ENCODE results near the gene PCDHA2.
A peak's percentile ranks its signal among the peaks of the same experiment; 100 is the strongest.
"Not testable (repeated sequence)": the region's sequence is repeated elsewhere in the genome, so short reads cannot be mapped to it uniquely, and the experiment has no call there.

Gene PCDHA2

DNA sequence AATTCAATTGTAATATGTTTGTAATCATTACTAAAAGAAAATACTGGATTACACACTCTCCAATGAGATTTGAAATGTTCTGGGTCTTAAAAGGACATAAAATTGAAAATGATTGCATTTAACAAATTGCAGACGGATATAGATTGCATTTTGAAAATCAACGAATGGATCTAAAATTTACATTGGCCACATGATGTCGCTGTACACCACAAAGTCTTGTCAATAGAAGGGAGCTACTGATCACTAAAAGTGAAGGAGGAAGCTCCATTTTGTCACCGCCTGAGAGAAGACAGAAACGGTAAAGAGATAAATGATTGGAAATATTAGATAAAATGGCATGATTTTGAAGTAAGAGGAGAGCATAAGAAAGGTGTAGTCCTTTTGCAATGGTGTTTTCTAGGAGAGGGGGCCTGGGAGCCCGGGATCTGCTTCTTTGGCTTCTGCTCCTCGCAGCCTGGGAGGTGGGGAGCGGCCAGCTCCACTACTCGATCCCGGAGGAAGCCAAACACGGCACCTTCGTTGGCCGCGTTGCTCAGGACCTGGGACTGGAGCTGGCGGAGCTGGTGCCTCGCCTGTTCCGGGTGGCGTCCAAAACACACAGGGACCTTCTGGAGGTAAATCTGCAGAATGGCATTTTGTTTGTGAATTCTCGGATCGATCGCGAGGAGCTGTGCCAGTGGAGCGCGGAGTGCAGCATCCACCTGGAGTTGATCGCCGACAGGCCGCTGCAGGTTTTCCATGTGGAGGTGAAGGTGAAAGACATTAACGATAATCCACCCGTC is 8.6 kb upstream of the PCDHA2 start, which contains the start of gene PCDHA1:
TSS of gene PCDHA1 (plus strand) at position 236 of the 782 bp plus-strand sequence.
- DNase-seq = no peak
- TF ChIP-seq, protein P1, sequence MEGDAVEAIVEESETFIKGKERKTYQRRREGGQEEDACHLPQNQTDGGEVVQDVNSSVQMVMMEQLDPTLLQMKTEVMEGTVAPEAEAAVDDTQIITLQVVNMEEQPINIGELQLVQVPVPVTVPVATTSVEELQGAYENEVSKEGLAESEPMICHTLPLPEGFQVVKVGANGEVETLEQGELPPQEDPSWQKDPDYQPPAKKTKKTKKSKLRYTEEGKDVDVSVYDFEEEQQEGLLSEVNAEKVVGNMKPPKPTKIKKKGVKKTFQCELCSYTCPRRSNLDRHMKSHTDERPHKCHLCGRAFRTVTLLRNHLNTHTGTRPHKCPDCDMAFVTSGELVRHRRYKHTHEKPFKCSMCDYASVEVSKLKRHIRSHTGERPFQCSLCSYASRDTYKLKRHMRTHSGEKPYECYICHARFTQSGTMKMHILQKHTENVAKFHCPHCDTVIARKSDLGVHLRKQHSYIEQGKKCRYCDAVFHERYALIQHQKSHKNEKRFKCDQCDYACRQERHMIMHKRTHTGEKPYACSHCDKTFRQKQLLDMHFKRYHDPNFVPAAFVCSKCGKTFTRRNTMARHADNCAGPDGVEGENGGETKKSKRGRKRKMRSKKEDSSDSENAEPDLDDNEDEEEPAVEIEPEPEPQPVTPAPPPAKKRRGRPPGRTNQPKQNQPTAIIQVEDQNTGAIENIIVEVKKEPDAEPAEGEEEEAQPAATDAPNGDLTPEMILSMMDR (IDR thresholded peaks at IDR 0.05; ENCODE audit: low read depth, low read length) = peak; percentile 35
- Histone ChIP-seq H3K36me3 (no peaks in the 10 kb centered on the region), H3K9me3 (ENCODE audit: severe bottlenecking) (peaks cover 12% of the 10 kb centered on the region), H3K27me3 (ENCODE audit: insufficient read depth, low read depth, severe bottlenecking) (no peaks in the 10 kb centered on the region), H3K27ac (no peak within 1 kb of the TSS), H3K4me3 (ENCODE audit: low read depth, low read length) (no peak within 1 kb of the TSS)

DNA sequence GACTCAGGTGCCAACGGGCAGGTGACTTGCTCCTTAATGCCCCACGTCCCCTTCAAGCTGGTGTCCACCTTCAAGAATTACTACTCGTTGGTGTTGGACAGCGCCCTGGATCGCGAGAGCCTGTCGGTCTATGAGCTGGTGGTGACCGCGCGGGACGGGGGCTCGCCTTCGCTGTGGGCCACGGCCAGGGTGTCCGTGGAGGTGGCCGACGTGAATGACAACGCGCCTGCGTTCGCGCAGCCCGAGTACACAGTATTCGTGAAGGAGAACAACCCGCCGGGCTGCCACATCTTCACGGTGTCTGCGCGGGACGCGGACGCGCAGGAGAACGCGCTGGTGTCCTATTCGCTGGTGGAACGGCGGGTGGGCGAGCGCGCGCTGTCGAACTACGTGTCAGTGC is 7.2 kb upstream of the PCDHA2 start:
- not testable (repeated sequence) for H3K27ac ChIP-seq; H3K27me3 ChIP-seq (ENCODE audit: insufficient read depth, low read depth, severe bottlenecking); DNase-seq; H3K36me3 ChIP-seq; H3K4me3 ChIP-seq (ENCODE audit: low read depth, low read length)
- peaks cover 12% of the 10 kb centered on the region for H3K9me3 ChIP-seq (ENCODE audit: severe bottlenecking)

DNA sequence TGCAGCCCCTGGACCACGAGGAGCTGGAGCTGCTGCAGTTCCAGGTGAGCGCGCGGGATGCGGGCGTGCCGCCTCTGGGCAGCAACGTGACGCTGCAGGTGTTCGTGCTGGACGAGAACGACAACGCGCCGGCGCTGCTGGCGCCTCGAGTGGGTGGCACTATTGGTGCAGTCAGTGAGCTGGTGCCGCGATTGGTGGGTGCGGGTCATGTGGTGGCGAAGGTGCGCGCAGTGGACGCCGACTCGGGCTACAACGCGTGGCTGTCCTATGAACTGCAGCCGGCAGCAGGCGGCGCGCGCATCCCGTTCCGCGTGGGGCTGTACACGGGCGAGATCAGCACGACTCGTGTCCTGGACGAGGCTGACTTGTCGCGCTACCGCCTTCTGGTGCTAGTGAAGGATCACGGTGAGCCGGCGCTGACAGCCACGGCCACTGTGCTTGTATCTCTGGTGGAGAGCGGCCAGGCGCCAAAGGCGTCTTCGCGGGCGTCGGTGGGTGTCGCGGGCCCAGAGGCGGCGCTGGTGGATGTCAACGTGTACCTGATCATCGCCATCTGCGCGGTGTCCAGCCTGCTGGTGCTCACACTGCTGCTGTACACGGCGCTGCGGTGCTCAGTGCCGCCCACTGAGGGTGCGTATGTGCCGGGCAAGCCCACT is 6.7 kb upstream of the PCDHA2 start:
- H3K4me3 ChIP-seq (ENCODE audit: low read depth, low read length); H3K36me3 ChIP-seq; DNase-seq; H3K27ac ChIP-seq; H3K27me3 ChIP-seq (ENCODE audit: insufficient read depth, low read depth, severe bottlenecking): not testable (repeated sequence)
- peaks cover 10% of the 10 kb centered on the region for H3K9me3 ChIP-seq (ENCODE audit: severe bottlenecking)

DNA sequence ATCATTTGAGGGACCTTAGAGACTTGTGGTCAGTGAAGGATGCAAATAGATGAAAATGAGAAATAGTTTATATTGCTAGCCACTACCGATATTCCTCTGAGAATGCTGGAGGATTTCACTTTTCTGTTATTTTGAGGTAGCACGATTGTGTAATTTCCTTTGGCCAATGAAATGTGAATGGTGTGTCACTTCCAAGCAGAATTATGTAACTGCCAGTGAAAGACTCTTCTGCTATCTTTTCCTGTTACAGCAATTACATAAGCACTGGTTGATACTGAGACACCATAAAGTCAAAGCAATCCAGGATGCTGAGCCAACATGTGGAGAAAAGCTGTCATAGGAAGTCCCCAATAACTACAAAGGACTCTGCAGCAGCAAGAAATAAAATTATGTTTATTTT is 3.6 kb upstream of the PCDHA2 start:
- TF ChIP-seq, protein P1 (IDR thresholded peaks at IDR 0.05; ENCODE audit: low read depth, low read length) = no peak
- Histone ChIP-seq H3K36me3 (no peaks in the 10 kb centered on the region), H3K27me3 (ENCODE audit: insufficient read depth, low read depth, severe bottlenecking) (no peaks in the 10 kb centered on the region), H3K27ac (no peak overlapping the region), H3K4me3 (ENCODE audit: low read depth, low read length) (no peak overlapping the region), H3K9me3 (ENCODE audit: severe bottlenecking) (peaks cover 6% of the 10 kb centered on the region)
- no peak for DNase-seq

DNA sequence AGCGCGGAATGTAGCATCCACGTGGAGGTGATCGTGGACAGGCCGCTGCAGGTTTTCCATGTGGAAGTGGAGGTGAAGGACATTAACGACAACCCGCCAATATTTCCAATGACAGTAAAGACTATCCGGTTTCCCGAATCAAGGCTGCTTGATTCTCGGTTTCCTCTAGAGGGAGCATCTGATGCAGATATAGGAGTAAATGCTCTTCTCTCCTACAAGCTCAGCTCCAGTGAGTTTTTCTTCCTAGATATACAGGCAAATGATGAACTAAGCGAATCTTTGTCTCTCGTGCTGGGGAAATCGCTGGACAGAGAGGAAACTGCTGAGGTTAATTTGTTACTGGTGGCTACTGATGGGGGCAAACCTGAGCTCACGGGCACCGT is 598 bp downstream of the PCDHA2 start:
- no peak for DNase-seq
- TF ChIP-seq, protein P1 (IDR thresholded peaks at IDR 0.05; ENCODE audit: low read depth, low read length) = no peak
- no peaks in the 10 kb centered on the region for H3K36me3 ChIP-seq
- H3K27me3 ChIP-seq (ENCODE audit: insufficient read depth, low read depth, severe bottlenecking) = no peaks in the 10 kb centered on the region
- no peak overlapping the region for H3K27ac ChIP-seq
- H3K4me3 ChIP-seq (ENCODE audit: low read depth, low read length) = no peak overlapping the region
- H3K9me3 ChIP-seq (ENCODE audit: severe bottlenecking) = no peaks in the 10 kb centered on the region

DNA sequence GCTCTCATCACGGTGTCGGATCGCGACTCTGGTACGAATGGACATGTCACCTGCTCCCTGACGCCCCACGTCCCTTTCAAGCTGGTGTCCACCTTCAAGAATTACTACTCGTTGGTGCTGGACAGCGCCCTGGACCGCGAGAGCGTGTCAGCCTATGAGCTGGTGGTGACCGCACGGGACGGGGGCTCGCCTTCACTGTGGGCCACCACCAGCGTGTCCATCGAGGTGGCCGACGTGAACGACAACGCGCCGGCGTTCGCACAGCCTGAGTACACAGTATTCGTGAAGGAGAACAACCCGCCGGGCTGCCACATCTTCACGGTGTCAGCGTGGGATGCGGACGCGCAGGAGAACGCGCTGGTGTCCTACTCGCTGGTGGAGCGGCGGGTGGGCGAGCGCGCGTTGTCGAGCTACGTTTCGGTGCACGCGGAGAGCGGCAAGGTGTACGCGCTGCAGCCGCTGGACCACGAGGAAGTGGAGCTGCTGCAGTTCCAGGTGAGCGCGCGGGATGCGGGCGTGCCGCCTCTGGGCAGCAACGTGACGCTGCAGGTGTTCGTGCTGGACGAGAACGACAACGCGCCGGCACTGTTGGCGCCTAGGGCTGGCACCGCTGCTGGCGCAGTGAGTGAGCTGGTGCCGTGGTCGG is 1.5 kb downstream of the PCDHA2 start:
- H3K4me3 ChIP-seq (ENCODE audit: low read depth, low read length); H3K9me3 ChIP-seq (ENCODE audit: severe bottlenecking); H3K27me3 ChIP-seq (ENCODE audit: insufficient read depth, low read depth, severe bottlenecking); H3K27ac ChIP-seq; DNase-seq; H3K36me3 ChIP-seq: not testable (repeated sequence)

DNA sequence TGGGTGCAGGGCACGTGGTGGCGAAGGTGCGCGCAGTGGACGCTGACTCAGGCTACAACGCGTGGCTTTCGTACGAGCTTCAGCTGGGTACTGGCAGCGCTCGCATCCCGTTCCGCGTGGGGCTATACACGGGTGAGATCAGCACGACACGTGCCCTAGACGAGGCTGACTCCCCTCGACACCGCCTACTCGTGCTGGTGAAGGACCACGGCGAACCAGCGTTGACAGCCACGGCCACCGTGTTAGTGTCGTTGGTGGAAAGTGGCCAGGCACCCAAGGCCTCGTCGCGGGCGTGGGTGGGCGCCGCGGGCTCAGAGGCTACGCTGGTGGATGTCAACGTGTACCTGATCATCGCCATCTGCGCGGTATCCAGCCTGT is 2.1 kb downstream of the PCDHA2 start:
- H3K4me3 ChIP-seq (ENCODE audit: low read depth, low read length) = no peak overlapping the region
- H3K36me3 ChIP-seq = no peaks in the 10 kb centered on the region
- no peak overlapping the region for H3K27ac ChIP-seq
- DNase-seq = no peak
- no peaks in the 10 kb centered on the region for H3K27me3 ChIP-seq (ENCODE audit: insufficient read depth, low read depth, severe bottlenecking)
- no peaks in the 10 kb centered on the region for H3K9me3 ChIP-seq (ENCODE audit: severe bottlenecking)
- TF ChIP-seq, protein P1 (IDR thresholded peaks at IDR 0.05; ENCODE audit: low read depth, low read length) = no peak
